ENCODE data around the gene MATCAP1.

Gene MATCAP1

DNA sequence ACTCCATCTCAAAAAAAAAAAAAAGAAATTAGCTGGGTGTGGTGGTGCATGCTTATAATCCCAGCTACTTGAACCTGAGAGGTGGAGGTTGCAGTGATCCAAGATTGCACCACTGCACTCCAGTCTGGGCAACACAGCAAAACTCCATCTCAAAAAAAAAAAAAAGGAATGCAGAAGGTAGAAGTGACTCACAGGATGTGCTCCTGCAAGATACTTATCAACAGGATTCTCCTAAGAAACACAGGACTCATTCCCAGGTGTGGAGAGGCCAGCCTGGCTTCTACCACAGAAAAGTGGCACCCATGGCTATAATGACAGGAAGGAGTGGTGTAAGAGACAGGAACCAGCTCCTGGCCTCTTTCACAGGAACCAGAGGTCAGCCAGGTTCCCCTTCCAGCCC is 29.0 kb upstream of the MATCAP1 start:
- H3K4me1 ChIP-seq (ENCODE audit: insufficient read depth, low read length) = no peaks in the 10 kb centered on the region
- TF ChIP-seq, protein P1, sequence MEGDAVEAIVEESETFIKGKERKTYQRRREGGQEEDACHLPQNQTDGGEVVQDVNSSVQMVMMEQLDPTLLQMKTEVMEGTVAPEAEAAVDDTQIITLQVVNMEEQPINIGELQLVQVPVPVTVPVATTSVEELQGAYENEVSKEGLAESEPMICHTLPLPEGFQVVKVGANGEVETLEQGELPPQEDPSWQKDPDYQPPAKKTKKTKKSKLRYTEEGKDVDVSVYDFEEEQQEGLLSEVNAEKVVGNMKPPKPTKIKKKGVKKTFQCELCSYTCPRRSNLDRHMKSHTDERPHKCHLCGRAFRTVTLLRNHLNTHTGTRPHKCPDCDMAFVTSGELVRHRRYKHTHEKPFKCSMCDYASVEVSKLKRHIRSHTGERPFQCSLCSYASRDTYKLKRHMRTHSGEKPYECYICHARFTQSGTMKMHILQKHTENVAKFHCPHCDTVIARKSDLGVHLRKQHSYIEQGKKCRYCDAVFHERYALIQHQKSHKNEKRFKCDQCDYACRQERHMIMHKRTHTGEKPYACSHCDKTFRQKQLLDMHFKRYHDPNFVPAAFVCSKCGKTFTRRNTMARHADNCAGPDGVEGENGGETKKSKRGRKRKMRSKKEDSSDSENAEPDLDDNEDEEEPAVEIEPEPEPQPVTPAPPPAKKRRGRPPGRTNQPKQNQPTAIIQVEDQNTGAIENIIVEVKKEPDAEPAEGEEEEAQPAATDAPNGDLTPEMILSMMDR (IDR thresholded peaks at IDR 0.05; ENCODE audit: borderline replicate concordance, extremely low read depth, low read length, poor library complexity, severe bottlenecking) = no peak
- no peak for TF ChIP-seq EZH2 (IDR thresholded peaks at IDR 0.05; ENCODE audit: borderline replicate concordance, low read depth, low read length, severe bottlenecking)
- ATAC-seq (ENCODE audit: insufficient read depth, low read depth) (no peak), DNase-seq (no peak)
- H4K20me1 ChIP-seq (ENCODE audit: insufficient read depth, low read length) = no peaks in the 10 kb centered on the region
- H2AFZ ChIP-seq (ENCODE audit: low read depth, low read length) = no peak overlapping the region
- H3K36me3 ChIP-seq (ENCODE audit: insufficient read depth, low read length) = no peaks in the 10 kb centered on the region; the same call in 1 of the 2 replicates
- H3K27me3 ChIP-seq (ENCODE audit: insufficient read depth, low read length, poor library complexity) = no peaks in the 10 kb centered on the region
- H3K4me2 ChIP-seq (ENCODE audit: insufficient read depth, low read length) = no peak overlapping the region
- no peak overlapping the region for H3K9ac ChIP-seq (ENCODE audit: low read depth, low read length)
- H3K4me3 ChIP-seq (ENCODE audit: low read depth in 1 of 2, low read length in 2 of 2) = no peak overlapping the region
- H3K27ac ChIP-seq (ENCODE audit: low read length) = no peak overlapping the region
- no peaks in the 10 kb centered on the region for H3K9me3 ChIP-seq (ENCODE audit: insufficient read depth, low read length, severe bottlenecking)
- H3K79me2 ChIP-seq (ENCODE audit: insufficient read depth, low read length) = no peaks in the 10 kb centered on the region

DNA sequence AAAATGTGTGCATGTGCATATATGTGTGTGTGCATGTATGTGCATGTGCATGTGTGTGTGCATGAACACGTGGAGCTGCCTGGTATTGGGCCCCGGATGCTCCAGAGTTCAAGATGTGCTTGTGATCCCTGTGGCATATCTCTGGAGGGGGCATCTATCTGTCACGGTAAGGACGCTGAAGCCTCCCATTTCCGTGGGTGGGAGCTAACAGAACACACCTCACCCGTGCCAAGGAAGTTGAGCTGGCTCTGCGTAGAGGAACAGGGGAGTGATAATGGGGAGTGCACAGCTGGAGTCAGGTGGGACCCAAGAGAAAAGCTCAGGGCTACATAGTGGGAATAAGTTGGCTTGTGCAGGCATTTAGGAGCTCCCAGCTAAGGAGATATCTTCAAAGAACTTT is 27.9 kb upstream of the MATCAP1 start:
- H3K36me3 ChIP-seq (ENCODE audit: insufficient read depth, low read length) = no peaks in the 10 kb centered on the region; the same call in 1 of the 2 replicates
- H4K20me1 ChIP-seq (ENCODE audit: insufficient read depth, low read length) = no peaks in the 10 kb centered on the region
- no peak for TF ChIP-seq EZH2 (IDR thresholded peaks at IDR 0.05; ENCODE audit: borderline replicate concordance, low read depth, low read length, severe bottlenecking)
- TF ChIP-seq, protein P1 (IDR thresholded peaks at IDR 0.05; ENCODE audit: borderline replicate concordance, extremely low read depth, low read length, poor library complexity, severe bottlenecking) = no peak
- H3K4me1 ChIP-seq (ENCODE audit: insufficient read depth, low read length) = no peaks in the 10 kb centered on the region
- no peak overlapping the region for H3K27ac ChIP-seq (ENCODE audit: low read length)
- DNase-seq (no peak), ATAC-seq (ENCODE audit: insufficient read depth, low read depth) (no peak)
- H3K27me3 ChIP-seq (ENCODE audit: insufficient read depth, low read length, poor library complexity) = no peaks in the 10 kb centered on the region
- no peak overlapping the region for H3K4me2 ChIP-seq (ENCODE audit: insufficient read depth, low read length)
- H3K79me2 ChIP-seq (ENCODE audit: insufficient read depth, low read length) = no peaks in the 10 kb centered on the region
- H3K4me3 ChIP-seq (ENCODE audit: low read depth in 1 of 2, low read length in 2 of 2) = no peak overlapping the region
- no peaks in the 10 kb centered on the region for H3K9me3 ChIP-seq (ENCODE audit: insufficient read depth, low read length, severe bottlenecking)
- H2AFZ ChIP-seq (ENCODE audit: low read depth, low read length) = no peak overlapping the region
- no peak overlapping the region for H3K9ac ChIP-seq (ENCODE audit: low read depth, low read length)

DNA sequence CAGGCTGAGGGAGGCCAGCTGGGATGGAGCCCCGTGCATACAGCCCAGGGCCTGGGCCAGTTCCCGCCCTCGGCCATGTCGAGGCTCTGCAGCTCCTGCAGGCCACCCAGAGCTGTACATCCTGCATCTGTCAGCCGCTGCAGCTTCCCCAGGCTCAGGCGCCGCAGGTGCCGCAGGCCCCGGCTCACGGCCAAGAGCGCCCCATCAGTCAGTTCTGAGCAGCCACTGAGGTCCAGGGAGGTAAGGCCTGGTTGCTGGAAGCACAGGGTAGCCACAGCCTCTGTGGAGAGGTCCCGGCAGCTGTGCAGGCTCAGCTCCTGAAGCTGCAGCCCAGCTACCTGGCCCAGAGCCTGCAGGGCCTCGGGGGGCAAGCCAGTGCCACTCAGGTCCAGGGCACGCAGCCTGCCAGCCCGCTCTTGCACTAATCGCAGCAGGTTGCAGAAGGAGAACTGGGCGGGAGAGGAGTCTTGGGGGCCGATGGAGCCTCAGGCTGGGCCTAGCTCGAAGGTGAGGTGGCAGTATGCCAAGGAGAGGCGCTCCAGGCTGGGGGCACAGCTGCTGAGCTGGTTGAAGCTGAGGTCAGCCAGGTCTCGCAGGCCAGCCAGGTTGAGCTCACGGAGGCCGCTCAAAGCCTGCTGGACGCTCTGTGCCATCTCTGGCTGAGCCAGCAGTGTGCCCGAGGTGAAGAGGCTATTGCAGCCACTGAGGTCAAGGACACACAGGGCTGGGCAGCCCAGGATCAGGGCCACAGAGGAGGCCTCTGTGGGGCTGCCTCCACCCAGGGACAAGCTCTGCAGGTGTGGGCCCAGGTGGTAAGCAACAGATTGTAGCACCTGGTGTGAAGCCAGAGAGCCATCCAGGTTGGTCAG is 26.5 kb upstream of the MATCAP1 start:
- Histone ChIP-seq H3K27ac (ENCODE audit: low read length) (no peak overlapping the region), H3K4me2 (ENCODE audit: insufficient read depth, low read length) (no peak overlapping the region), H3K36me3 (ENCODE audit: insufficient read depth, low read length) (peaks cover 6% of the 10 kb centered on the region), H4K20me1 (ENCODE audit: insufficient read depth, low read length) (peaks cover 5% of the 10 kb centered on the region), H3K9me3 (ENCODE audit: insufficient read depth, low read length, severe bottlenecking) (no peaks in the 10 kb centered on the region), H3K4me3 (ENCODE audit: low read depth in 1 of 2, low read length in 2 of 2) (no peak overlapping the region), H3K27me3 (ENCODE audit: insufficient read depth, low read length, poor library complexity) (no peaks in the 10 kb centered on the region), H3K9ac (ENCODE audit: low read depth, low read length) (no peak overlapping the region), H3K79me2 (ENCODE audit: insufficient read depth, low read length) (no peaks in the 10 kb centered on the region), H3K4me1 (ENCODE audit: insufficient read depth, low read length) (no peaks in the 10 kb centered on the region), H2AFZ (ENCODE audit: low read depth, low read length) (no peak overlapping the region)
- ATAC-seq (ENCODE audit: insufficient read depth, low read depth) (no peak; the same call in 2 of the 3 replicates), DNase-seq (no peak)
- no peak for TF ChIP-seq EZH2 (IDR thresholded peaks at IDR 0.05; ENCODE audit: borderline replicate concordance, low read depth, low read length, severe bottlenecking)
- TF ChIP-seq, protein P1 (IDR thresholded peaks at IDR 0.05; ENCODE audit: borderline replicate concordance, extremely low read depth, low read length, poor library complexity, severe bottlenecking) = no peak
